Activated CD8-positive, alpha-beta T cell treated with anti-CD3 and anti-CD28 coated beads, Interleukin-2, amount 10 ng/mL, durations not matched to agents 7 days and 5 days (primary cell): ENCODE measurements around the gene MAP3K10. TPM values are rescaled to one million over a fixed set of nuclear protein-coding genes. Genes with fewer than 3 reads are reported as not detected.

ENCODE experiments used
- ATAC-seq: fragments of 150-1000 bp; cut with Tn5 transposase; one replicate; pipeline ENCODE4 v1.10.0; 2021; ENCODE audit warnings: moderate library complexity
- CTCF ChIA-PET: fragments of 350-600 bp; sonication (Branson Sonifier 250); formaldehyde crosslinking; loops from one replicate; lab custom pipeline; 2021; ENCODE audit warnings: antibody characterized with exemption; lab: Charles Lee
- POLR2A ChIA-PET: fragments of 350-600 bp; sonication (Branson Sonifier 250); formaldehyde crosslinking; loops from one replicate; lab custom pipeline; 2021; ENCODE audit warnings: antibody characterized with exemption; lab: Charles Lee
- DNase-seq: peaks from one replicate; pipeline ENCODE4 v3.0.0-alpha.2; 2020
- H3K27ac Mint-ChIP-seq: one replicate; pipeline ENCODE4 v1.8.0; 2021; ENCODE audit warnings: mild to moderate bottlenecking, mixed read lengths
- H3K27me3 Mint-ChIP-seq: one replicate; pipeline ENCODE4 v1.8.0; 2021; ENCODE audit warnings: low read depth, mixed read lengths
- H3K36me3 Mint-ChIP-seq: one replicate; pipeline ENCODE4 v1.8.0; 2021; ENCODE audit warnings: low read depth, mixed read lengths
- H3K4me1 Mint-ChIP-seq: one replicate; pipeline ENCODE4 v1.8.0; 2021; ENCODE audit warnings: low read depth, mixed read lengths
- H3K4me3 Mint-ChIP-seq: one replicate; pipeline ENCODE4 v1.8.0; 2021; ENCODE audit warnings: mild to moderate bottlenecking, mixed read lengths
- H3K9me3 Mint-ChIP-seq: one replicate; pipeline ENCODE4 v1.8.0; 2022; ENCODE audit warnings: mixed read lengths; ENCODE audit not compliant: insufficient read depth
- total RNA-seq, 2 experiments: library from RNA; stranded (reverse); gene quantifications; one replicate each; pipeline ENCODE4 v1.2.3, GENCODE V29; 2021

The MAP3K10 gene
- total RNA-seq, 2 experiments from 2014 or later: 16.2 to 18.4 TPM

- no peak overlapping the region for H3K27ac Mint-ChIP-seq
Observed at GRCh38 chr19:40175820-40176219, 15.4 kb upstream of the MAP3K10 start.

GRCh38 chr19:40177286-40178070, 13.7 kb upstream of the MAP3K10 start:
- Mint-ChIP-seq H3K27me3 (peaks cover 5% of the 10 kb centered on the region), H3K4me1 (no peaks in the 10 kb centered on the region), H3K9me3 (no peaks in the 10 kb centered on the region), H3K4me3 (no peak overlapping the region), H3K27ac (no peak overlapping the region), H3K36me3 (no peaks in the 10 kb centered on the region)
- ChIA-PET CTCF (interaction anchor here (0.8 kb wide), 1 partner anchor 1219 kb away, joined by 4 read pairs; no protein-coding TSS in a partner anchor), POLR2A (no interaction called here)
- no peak for DNase-seq
- no peak for ATAC-seq

More at GRCh38 chr19:40175820-40176219, 15.4 kb upstream of the MAP3K10 start:
- no peaks in the 10 kb centered on the region for H3K9me3 Mint-ChIP-seq
- ChIA-PET CTCF (interaction anchor here (3.1 kb wide), 1 partner anchor 10 kb away, joined by 15 read pairs; no protein-coding TSS in a partner anchor), POLR2A (interaction anchor here (0.5 to 1.1 kb wide), 2 partner anchors 19 to 43 kb away, joined by 3 read pairs; no protein-coding TSS in a partner anchor)
- ATAC-seq: no peak
- no peak for DNase-seq
- no peak overlapping the region for H3K4me3 Mint-ChIP-seq
- no peaks in the 10 kb centered on the region for H3K4me1 Mint-ChIP-seq
- H3K36me3 Mint-ChIP-seq: no peaks in the 10 kb centered on the region
- peaks cover 5% of the 10 kb centered on the region for H3K27me3 Mint-ChIP-seq

- Mint-ChIP-seq H3K27me3 (peaks cover 5% of the 10 kb centered on the region), H3K4me1 (no peaks in the 10 kb centered on the region), H3K4me3 (no peak overlapping the region), H3K27ac (no peak overlapping the region), H3K9me3 (no peaks in the 10 kb centered on the region), H3K36me3 (no peaks in the 10 kb centered on the region)
- ChIA-PET CTCF (no interaction called here), POLR2A (no interaction called here)
- no peak for ATAC-seq
- DNase-seq: no peak
Observed at GRCh38 chr19:40178756-40179155, 12.5 kb upstream of the MAP3K10 start.

GRCh38 chr19:40184273-40184672, 7.0 kb upstream of the MAP3K10 start:
- Mint-ChIP-seq H3K9me3 (no peaks in the 10 kb centered on the region), H3K36me3 (no peaks in the 10 kb centered on the region), H3K27me3 (peaks cover 9% of the 10 kb centered on the region), H3K27ac (no peak overlapping the region), H3K4me3 (no peak overlapping the region), H3K4me1 (no peaks in the 10 kb centered on the region)
- no peak for DNase-seq
- POLR2A ChIA-PET: no interaction called here
- ATAC-seq: no peak
- CTCF ChIA-PET: interaction anchor here (0.9 kb wide), 1 partner anchor 19 kb away, joined by 3 read pairs; no protein-coding TSS in a partner anchor

DNA sequence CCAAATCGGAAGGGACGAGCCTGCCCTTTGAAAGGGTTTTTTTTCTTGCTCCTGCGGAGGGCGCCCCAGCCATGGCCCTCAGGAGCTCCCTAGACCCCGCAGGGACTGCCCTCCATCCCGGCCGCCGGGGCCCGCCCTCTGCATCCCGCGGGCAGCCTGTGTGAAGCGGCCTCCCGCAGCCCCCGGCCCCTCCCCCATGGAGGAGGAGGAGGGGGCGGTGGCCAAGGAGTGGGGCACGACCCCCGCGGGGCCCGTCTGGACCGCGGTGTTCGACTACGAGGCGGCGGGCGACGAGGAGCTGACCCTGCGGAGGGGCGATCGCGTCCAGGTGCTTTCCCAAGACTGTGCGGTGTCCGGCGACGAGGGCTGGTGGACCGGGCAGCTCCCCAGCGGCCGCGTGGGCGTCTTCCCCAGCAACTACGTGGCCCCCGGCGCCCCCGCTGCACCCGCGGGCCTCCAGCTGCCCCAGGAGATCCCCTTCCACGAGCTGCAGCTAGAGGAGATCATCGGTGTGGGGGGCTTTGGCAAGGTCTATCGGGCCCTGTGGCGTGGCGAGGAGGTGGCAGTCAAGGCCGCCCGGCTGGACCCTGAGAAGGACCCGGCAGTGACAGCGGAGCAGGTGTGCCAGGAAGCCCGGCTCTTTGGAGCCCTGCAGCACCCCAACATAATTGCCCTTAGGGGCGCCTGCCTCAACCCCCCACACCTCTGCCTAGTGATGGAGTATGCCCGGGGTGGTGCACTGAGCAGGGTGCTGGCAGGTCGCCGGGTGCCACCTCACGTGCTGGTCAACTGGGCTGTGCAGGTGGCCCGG, 815 bp downstream of the MAP3K10 start:
- ATAC-seq: peak; percentile 14
- peak; percentile 26 for DNase-seq
- no peaks in the 10 kb centered on the region for H3K36me3 Mint-ChIP-seq
- H3K27me3 Mint-ChIP-seq: peaks cover 4% of the 10 kb centered on the region
- H3K9me3 Mint-ChIP-seq: no peaks in the 10 kb centered on the region
- peaks cover 19% of the 10 kb centered on the region for H3K4me1 Mint-ChIP-seq
- peak overlapping the region; percentile 49 for H3K27ac Mint-ChIP-seq
- ChIA-PET CTCF (interaction anchor here (1.2 kb wide), 1 partner anchor 52 kb away, joined by 3 read pairs; no protein-coding TSS in a partner anchor), POLR2A (no interaction called here)
- peak overlapping the region; percentile 61 for H3K4me3 Mint-ChIP-seq

DNA sequence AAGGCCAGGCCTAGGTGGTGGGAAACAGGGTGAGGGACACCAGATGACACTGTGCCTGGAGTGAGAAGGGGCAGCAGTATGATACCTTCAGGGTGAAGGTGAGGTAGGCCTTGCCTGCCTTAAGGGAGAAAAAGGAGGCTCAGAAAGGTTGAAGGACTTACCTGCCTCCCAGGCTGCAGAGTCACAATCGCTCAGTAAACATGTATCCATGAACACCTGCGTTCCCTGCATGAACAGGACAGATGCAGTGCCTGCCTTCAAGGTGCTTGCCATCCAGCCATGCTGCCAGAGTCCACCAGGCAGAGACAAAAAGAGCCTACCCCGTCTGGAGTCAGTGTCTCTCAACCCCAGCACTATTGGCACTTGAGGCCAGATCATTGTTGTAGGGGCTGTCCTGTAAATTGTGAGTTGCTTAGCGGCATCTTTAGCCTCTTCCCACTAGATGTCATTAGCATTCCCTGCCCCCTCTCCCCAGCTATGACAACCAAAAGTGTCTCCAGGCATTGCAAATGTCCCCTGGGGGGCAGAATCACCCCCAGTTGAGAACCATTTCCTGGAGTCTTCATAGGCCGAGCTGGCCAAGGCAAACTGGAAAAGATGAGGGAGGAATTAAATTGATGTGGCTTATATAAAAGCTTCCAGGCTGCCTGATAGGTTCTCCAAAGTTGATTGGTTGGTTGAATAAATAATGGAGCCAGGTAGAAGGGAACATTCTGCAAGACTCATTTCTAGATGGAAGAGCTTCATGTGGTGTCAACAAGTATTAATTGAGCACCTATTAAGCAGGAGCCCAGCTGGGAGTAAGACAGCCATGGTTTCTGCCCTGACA, 1.7 kb downstream of the MAP3K10 start:
- no peaks in the 10 kb centered on the region for H3K36me3 Mint-ChIP-seq
- no peaks in the 10 kb centered on the region for H3K27me3 Mint-ChIP-seq
- peaks cover 19% of the 10 kb centered on the region for H3K4me1 Mint-ChIP-seq
- ChIA-PET CTCF (no interaction called here), POLR2A (no interaction called here)
- H3K4me3 Mint-ChIP-seq: peak overlapping the region; percentile 61
- ATAC-seq: no peak
- H3K9me3 Mint-ChIP-seq: no peaks in the 10 kb centered on the region
- H3K27ac Mint-ChIP-seq: no peak overlapping the region
- DNase-seq: no peak

DNA sequence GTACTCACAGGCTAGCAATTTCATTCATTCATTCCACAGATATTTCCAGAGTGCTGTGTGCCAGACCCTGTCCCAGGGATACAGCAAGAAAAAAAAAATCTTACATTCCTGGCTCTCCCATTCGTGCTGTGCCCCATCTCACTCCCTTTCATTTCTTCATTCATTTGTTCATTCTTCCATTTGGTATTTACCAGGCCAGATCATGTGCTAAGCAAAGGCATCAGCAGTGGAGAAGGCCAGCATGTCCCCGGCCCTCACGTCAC, 2.3 kb downstream of the MAP3K10 start:
- Mint-ChIP-seq H3K4me1 (peaks cover 19% of the 10 kb centered on the region), H3K27ac (no peak overlapping the region), H3K36me3 (no peaks in the 10 kb centered on the region), H3K27me3 (no peaks in the 10 kb centered on the region), H3K9me3 (no peaks in the 10 kb centered on the region), H3K4me3 (no peak overlapping the region)
- ATAC-seq (no peak), DNase-seq (no peak)
- POLR2A ChIA-PET: no interaction called here
- CTCF ChIA-PET: no interaction called here

DNA sequence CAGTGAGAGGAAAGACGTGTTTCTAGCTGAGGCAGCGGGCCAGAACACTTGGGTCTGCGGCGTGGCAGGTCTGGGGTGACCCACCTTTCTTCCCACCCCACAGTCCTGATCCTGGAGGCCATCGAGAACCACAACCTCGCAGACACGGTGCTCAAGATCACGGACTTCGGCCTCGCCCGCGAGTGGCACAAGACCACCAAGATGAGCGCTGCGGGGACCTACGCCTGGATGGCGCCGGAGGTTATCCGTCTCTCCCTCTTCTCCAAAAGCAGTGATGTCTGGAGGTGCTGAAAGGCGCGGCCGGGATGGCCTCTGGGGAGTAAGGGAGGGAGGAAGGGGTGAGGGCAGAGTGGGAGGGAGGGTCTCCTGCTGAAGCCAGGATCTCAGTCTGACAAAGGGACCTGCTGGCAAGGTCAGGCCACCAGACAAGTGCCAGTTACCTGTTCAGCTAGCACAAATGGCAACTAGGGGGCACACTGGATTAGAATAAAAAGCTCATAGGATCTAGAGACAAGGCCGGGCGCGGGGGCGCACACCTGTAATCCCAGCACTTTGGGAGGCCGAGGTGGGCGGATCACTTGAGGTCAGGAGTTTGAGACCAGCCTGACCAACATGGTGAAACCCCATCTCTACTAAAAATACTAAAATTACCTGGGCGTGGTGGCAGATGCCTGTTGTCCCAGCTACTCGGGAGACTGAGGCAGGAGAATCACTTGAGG, 7.2 kb downstream of the MAP3K10 start:
- DNase-seq (no peak), ATAC-seq (no peak)
- no peak overlapping the region for H3K4me3 Mint-ChIP-seq
- ChIA-PET CTCF (no interaction called here), POLR2A (no interaction called here)
- H3K27me3 Mint-ChIP-seq: no peaks in the 10 kb centered on the region
- no peaks in the 10 kb centered on the region for H3K36me3 Mint-ChIP-seq
- no peak overlapping the region for H3K27ac Mint-ChIP-seq
- H3K4me1 Mint-ChIP-seq: no peaks in the 10 kb centered on the region
- no peaks in the 10 kb centered on the region for H3K9me3 Mint-ChIP-seq

DNA sequence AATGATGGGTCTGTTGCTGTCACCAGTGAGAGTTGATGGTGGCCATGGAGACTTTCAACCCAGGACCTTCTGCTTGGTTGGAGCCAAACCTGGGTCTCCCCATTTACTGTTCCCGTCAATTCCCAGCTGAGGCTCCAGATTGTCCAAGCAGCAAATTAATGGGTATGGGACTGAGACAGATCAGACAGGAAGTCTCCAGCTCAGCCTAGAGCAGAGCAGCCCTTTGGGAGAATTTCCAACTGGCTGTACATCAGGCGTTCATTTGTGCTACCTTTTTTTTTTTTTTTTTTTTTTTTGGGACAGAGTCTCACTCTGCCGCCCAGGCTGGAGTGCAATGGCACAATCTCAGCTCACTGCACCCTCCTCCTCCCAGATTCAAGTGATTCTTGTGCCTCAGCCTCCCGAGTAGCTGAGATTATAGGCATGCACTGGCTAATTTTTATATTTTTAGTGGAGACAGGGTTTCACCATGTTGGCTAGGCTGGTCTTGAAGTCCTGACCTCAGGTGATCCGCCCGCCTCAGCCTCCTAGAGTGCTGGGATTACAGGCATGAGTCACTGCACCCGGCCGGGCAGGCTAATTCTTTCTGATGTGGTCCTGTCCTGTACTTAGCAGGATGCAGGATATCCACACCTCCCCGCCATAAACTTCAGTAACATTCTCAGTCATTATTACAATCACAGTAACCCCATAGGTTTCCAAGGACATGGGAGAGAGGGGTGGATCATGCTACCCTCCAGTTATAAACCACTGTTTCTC, 9.3 kb downstream of the MAP3K10 start:
- Mint-ChIP-seq H3K27me3 (no peaks in the 10 kb centered on the region), H3K36me3 (no peaks in the 10 kb centered on the region), H3K27ac (no peak overlapping the region), H3K4me3 (no peak overlapping the region), H3K9me3 (no peaks in the 10 kb centered on the region), H3K4me1 (no peaks in the 10 kb centered on the region)
- ATAC-seq (no peak), DNase-seq (no peak)
- ChIA-PET POLR2A (interaction anchor here (0.6 kb wide), 1 partner anchor 26 kb away, joined by 4 read pairs; no protein-coding TSS in a partner anchor), CTCF (no interaction called here)

DNA sequence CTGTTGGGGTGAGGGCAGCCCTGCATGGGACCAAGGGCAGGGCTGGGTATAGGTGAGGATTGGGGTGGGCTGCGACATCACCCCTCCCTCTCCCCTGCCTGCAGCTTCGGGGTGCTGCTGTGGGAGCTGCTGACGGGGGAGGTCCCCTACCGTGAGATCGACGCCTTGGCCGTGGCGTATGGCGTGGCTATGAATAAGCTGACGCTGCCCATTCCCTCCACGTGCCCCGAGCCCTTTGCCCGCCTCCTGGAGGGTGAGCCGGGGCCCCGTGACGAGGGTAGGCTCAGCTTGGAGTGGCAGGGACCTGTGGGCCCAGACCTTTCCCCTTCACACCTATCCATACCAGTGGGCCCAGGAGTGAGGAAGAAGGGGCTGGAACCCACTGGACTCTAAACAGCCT, 13.2 kb downstream of the MAP3K10 start:
- POLR2A ChIA-PET: no interaction called here
- Mint-ChIP-seq H3K4me1 (no peaks in the 10 kb centered on the region), H3K9me3 (no peaks in the 10 kb centered on the region), H3K4me3 (no peak overlapping the region), H3K36me3 (no peaks in the 10 kb centered on the region), H3K27ac (no peak overlapping the region), H3K27me3 (no peaks in the 10 kb centered on the region)
- DNase-seq (no peak), ATAC-seq (no peak)
- CTCF ChIA-PET: no interaction called here
